Effector CD8-positive, alpha-beta T cell (primary cell): Measurements from ENCODE around the gene SDK2.

Experiments
- DNase-seq: peaks from one replicate; lab custom pipeline; 2025; lab: John Stamatoyannopoulos, UW

SDK2 gene

DNA sequence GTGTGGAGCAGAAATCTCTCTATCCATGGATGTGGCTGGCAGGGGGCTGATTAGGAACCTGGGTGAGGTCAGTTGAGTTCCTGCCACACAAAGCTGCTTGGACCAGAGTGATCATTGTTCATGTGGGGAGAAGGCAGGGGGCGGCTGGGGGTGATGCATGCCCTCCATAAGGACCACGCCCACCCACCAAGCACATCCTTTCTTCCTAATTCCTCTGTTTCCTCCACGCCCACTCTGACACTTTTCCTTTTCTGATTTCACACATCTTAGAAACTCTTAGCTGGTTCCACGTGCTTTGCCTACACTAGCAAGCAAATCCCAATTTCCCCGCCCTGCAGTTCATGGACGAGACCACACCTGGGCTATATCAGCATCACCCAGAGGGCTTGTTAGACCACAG is 108.5 kb downstream of the SDK2 start:
- DNase-seq, result no peak

DNA sequence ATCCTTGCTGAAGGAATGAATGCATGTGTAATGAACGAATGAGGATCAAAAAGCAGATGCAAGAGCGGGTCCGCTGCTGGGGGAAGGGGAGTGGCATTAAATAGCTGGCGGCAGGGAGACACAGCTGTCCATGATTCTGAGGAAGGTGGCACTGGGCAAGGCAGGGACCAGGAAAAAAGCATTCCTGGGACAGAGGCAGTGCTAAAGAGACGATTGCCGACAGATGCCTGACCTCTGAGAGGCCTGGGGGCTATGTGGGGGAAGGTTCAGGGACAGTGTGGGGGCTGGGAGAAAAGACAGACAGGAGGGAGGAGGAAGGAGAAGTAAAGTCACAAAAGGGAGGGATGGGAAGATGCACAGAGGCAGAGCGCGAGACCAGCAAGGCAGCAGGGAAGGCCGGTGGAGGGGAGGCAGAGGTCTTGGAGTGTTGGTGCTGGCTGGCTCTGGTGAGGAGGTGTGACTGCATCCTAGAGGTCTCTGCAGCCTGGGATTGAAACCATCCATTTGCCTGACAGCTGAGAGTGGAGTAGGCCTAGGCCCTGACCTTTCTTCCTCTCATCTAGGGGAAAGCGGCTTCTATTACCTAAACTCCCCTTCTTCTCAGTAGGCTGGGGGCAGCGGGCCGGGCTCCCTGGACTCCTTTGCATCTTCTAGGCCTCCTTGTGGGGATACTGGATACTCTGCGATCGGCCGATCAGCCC is 109.9 kb downstream of the SDK2 start:
- no peak for DNase-seq

- DNase-seq, result no peak
Observed at GRCh38 chr17:73533781-73534180, 110.5 kb downstream of the SDK2 start.

DNA sequence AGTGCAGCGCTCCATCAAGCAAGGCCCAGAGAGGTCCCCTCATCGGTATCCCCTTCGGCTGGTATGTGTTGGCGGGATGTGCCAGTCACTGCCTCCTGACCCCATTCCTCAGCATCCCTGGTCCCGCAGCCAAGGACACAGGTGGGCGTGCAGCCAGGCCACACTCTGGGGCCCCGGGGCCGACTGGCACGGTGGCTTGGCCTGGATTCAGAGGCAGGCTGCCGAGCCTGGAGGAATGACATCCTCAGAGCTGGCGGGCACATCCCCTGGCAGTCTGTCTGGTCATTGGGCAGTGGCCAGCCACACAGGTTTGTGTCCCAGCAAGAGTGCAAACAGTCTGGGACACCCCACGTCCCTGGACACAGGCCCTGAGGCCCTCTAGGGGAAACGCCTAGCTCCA is 111.1 kb downstream of the SDK2 start:
- no peak for DNase-seq

GRCh38 chr17:73532421-73532901 is 111.8 kb downstream of the SDK2 start:
- DNase-seq, result no peak

- no peak for DNase-seq
Observed at GRCh38 chr17:73531158-73531557, 113.1 kb downstream of the SDK2 start.

DNA sequence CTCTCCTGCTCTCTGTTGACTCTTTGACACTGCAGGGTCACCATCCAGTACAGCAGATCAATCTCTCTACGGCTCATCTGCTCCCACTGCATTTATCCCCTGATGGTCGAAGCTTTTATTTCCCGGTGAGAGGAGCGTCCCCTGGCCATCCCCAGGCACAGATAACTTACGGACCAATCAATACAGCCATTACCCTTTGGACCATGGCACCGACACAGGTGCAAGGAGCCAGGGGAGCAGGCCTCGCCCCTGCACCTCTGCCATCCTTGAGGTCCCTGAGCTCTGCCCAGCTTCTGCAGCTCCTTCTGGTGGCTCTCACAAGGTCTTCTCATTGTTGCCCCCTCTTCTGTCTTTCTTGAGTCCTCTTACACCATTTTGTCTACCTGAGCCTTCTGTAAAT is 115.6 kb downstream of the SDK2 start:
- no peak for DNase-seq

DNA sequence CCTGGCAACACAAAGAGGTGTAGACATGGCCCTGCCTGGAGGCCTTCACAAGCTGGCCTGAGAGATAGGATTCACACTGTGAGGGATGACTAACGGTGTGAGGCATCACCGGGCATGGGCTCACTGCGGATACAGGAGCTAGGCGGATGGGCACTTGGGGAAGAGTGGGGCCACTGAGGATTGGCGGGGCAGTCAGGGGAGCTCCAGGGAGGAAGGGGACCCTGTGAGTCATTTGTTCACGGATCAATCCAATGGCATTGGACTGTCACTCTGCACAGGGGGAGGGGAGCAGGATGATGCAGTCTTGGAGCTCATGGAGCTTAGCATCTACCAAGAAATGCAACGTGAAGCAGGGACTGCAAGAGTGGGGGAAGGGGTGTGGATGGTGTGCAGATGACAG is 117.3 kb downstream of the SDK2 start:
- no peak for DNase-seq

GRCh38 chr17:73524941-73525679 is 119.1 kb downstream of the SDK2 start:
- DNase-seq, result no peak

DNA sequence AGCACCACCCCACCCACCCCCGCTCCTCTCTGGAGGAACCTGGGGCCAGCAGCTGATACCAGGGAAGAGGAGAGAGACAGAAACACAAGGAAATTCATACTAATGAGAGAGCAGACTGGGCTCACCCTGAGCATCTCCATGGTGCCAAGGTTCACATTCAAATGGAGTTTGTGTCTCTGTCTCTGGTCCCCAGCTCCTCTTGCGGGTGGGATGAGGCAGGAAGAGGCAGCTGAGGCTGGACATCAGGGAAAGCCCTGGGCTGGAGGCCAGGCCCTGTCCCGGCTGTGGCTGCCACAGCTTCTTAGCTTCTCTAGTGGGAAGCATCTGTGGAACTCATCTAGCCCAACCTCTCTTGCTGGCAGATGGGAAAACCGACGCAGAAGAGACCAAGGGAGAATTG is 121.5 kb downstream of the SDK2 start:
- no peak for DNase-seq

- no peak for DNase-seq
Observed at GRCh38 chr17:73522107-73522506, 122.1 kb downstream of the SDK2 start.

DNA sequence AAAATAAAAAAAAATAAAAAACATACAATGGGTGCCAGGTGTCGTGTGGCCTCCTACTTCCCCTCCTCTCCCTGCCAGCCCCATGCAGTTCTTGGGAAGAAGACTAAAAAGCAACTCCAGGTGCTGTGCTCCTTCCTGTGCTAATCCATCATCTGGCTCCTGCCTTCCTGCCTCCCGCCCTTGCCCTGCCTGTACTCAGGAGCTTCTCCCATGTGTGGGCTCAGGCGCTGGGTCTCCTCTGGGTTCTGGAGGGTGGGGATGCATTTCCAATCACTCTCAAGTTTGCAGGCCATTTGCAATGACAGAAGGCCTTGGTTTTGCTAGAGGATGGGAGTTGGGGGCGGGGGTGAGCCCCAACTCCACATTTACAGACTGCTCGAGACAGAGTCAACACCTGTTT is 122.9 kb downstream of the SDK2 start:
- DNase-seq, result no peak

GRCh38 chr17:73520369-73520761 is 123.9 kb downstream of the SDK2 start:
- DNase-seq, result no peak

GRCh38 chr17:73519714-73520368 is 124.4 kb downstream of the SDK2 start:
- DNase-seq, result no peak

DNA sequence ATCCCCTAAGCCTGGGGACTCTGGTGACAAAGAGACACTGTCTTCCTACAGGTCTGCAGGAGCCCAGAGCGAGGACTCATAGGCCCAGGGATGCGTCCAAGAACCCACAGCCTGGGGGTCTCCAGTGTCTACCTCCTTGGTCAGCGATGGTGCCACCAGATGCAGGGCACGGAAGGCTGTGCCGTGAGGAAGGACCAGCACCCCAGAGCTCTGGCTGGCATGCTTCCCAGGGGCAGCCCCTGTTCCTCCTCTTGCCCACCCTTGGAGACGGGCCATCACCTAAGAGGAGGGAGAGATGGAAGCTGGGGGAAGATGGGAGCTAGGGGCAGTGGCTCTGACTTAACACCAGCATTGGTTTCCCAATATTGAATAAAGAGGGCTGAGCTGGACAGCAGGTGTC is 125.2 kb downstream of the SDK2 start:
- DNase-seq, result no peak

DNA sequence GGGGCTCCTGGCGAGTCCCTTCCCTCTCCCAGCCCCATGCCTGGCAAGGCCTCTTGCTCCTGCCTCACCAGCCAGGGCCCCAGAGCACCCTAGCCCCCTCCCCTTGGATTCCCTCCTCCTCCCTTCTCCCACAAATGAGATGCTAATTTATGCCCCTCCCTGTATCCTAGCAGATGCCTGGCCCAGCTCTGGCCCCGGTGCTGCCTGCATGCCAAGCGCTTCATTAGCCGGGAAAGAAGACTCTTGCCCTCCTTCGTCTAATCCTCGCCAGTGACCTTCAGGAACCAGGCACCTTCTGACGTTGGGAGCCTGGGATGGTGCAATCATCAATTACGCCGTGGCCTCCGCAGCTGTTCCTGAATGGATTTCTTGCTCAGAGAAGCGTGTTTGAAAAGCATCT is 127.8 kb downstream of the SDK2 start:
- no peak for DNase-seq

- DNase-seq, result no peak
Observed at GRCh38 chr17:73514146-73514863, 129.9 kb downstream of the SDK2 start.

GRCh38 chr17:73513426-73513825 is 130.8 kb downstream of the SDK2 start:
- DNase-seq, result no peak

- DNase-seq, result no peak
Observed at GRCh38 chr17:73511719-73512115, 132.5 kb downstream of the SDK2 start.

GRCh38 chr17:73510981-73511718 is 133.1 kb downstream of the SDK2 start:
- DNase-seq, result no peak

DNA sequence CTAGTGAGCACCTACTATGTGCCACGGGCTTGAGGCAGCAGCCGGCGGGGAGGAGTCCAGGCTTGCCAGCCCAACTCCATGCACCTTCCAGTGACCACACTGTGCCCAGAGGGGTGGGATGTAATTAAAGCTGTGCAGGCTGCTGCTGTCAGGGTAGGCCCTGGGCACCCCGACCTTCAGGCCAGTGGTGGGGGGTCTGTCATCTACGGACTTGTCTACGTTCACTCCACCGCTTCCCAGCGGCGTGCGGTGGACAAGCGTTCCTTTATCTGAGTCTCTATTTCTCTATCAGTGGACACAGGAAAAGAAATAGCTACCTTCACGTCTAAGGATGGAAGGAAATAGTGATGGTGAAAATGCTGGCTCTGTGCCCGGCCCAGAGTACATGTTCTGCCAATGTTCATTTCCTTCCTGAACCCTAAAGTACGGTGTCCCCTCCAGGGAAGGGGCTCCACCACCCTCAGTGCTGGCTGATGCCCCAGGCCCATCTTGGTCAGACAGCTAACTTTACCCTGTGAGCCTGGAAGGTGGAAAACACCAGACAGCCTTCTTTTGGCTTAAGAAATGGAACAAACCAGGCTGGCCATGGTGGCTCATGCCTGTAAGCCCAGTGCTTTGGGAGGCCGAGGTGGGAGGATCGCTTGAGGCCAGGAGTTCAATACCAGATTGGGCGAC is 135.2 kb downstream of the SDK2 start:
- DNase-seq, result no peak
